K562 (cell line): ENCODE data around the gene CSH1. TPM values are rescaled to one million over a fixed set of nuclear protein-coding genes. Genes with fewer than 3 reads are reported as not detected.
A peak's percentile ranks its signal among the peaks of the same experiment; 100 is the strongest.

ENCODE experiments used
- KLF1 ChIP-seq: fragments of 450-650 bp; IDR thresholded peaks from 2 replicates; pipeline ENCODE4 v1.6.1; 2016; ENCODE audit warnings: missing genetic modification characterization, missing compliant biosample characterization
- RUNX1 ChIP-seq: sonication (generic); IDR thresholded peaks from 2 replicates; pipeline ENCODE4 v1.6.1; 2016; ENCODE audit warnings: antibody characterized with exemption, low read depth
- SNIP1 ChIP-seq: fragments of 450-650 bp; IDR thresholded peaks from 2 replicates; pipeline ENCODE4 v1.7.1; 2017; ENCODE audit warnings: low read depth, mild to moderate bottlenecking
- ZNF253 ChIP-seq: fragments of 250-450 bp; sonication (Bioruptor Pico); conservative IDR thresholded peaks from 2 replicates; pipeline ENCODE4 v1.6.1; 2021; ENCODE audit warnings: mild to moderate bottlenecking
- ZNF431 ChIP-seq: sonication (generic); formaldehyde crosslinking; IDR thresholded peaks from 2 replicates; pipeline ENCODE4 v1.8.0; 2022; ENCODE audit warnings: mild to moderate bottlenecking, missing genetic modification reagents
- polyA plus RNA-seq, 8 experiments: library from polyadenylated mRNA; depleted of rRNA in 4 of 8; stranded (reverse) in 5 of 8; unstranded in 3 of 8; fragments of >200 nt; fragmentation: Nextera tagmentation in 2 of 8; fragmentation: Illumina TruSeq in 1 of 8; extraction: Ambion mirVana in 2 of 8; extraction: Trizol in 1 of 8; gene quantifications; 2 replicates each; pipeline versions ENCODE4 v1.2.1 to v1.2.3, GENCODE V29; 2011 to 2014; ENCODE audit warnings: inconsistent platforms in 1 of 8, missing spikeins in 1 of 8
- total RNA-seq, 7 experiments: library from RNA; depleted of rRNA in 6 of 7; stranded (reverse); fragments of >200 nt in 6 of 7; fragmentation: Illumina TruSeq in 2 of 7; extraction: Trizol in 2 of 7; gene quantifications; 2 replicates each; pipeline versions ENCODE4 v1.2.1 to v1.2.3, GENCODE V29; 2011 to 2021; ENCODE audit warnings: low replicate concordance in 1 of 7
- TF ChIP-seq, protein P1 (sequence below): fragments of 250-450 bp; sonication (Bioruptor Pico); IDR thresholded peaks from 2 replicates; pipeline ENCODE4 v1.8.0; 2022; ENCODE audit warnings: inconsistent platforms
- TF ChIP-seq, protein P2 (sequence below), 2 experiments: fragments of 450-650 bp in 1 of 2; sonication (generic) in 1 of 2; formaldehyde crosslinking; conservative IDR thresholded peaks; 2 replicates each; pipeline versions ENCODE4 v1.4.0 to v1.8.1; 2020 to 2022; ENCODE audit warnings: mild to moderate bottlenecking in 1 of 2, missing genetic modification reagents in 1 of 2
- TF ChIP-seq, protein P3 (sequence below): IDR thresholded peaks from 2 replicates; pipeline ENCODE4 v1.6.1; 2011; ENCODE audit warnings: borderline replicate concordance, low read depth, mild to moderate bottlenecking, moderate library complexity, low read length; ENCODE audit not compliant: insufficient read depth, poor library complexity, severe bottlenecking
- TF ChIP-seq, protein P4 (sequence below): fragments of 250-450 bp; sonication (Bioruptor Pico); IDR thresholded peaks from 2 replicates; pipeline ENCODE4 v1.9.0; 2021; ENCODE audit warnings: mild to moderate bottlenecking
- TF ChIP-seq, protein P5 (sequence below): fragments of 450-650 bp; IDR thresholded peaks from one replicate; pipeline ENCODE4 v1.6.1; 2018; ENCODE audit warnings: mild to moderate bottlenecking, moderate library complexity; ENCODE audit not compliant: partially characterized antibody
- TF ChIP-seq, protein P6 (sequence below): sonication (generic); formaldehyde crosslinking; IDR thresholded peaks from 2 replicates; pipeline ENCODE4 v1.8.0; 2023; ENCODE audit warnings: missing genetic modification reagents, mild to moderate bottlenecking, borderline replicate concordance

CSH1 gene
- total and polyA plus RNA-seq, 9 of the 15 experiments (the other 6 are each of a cell fraction or from before 2014, with no cell fraction given): not detected

DNA sequence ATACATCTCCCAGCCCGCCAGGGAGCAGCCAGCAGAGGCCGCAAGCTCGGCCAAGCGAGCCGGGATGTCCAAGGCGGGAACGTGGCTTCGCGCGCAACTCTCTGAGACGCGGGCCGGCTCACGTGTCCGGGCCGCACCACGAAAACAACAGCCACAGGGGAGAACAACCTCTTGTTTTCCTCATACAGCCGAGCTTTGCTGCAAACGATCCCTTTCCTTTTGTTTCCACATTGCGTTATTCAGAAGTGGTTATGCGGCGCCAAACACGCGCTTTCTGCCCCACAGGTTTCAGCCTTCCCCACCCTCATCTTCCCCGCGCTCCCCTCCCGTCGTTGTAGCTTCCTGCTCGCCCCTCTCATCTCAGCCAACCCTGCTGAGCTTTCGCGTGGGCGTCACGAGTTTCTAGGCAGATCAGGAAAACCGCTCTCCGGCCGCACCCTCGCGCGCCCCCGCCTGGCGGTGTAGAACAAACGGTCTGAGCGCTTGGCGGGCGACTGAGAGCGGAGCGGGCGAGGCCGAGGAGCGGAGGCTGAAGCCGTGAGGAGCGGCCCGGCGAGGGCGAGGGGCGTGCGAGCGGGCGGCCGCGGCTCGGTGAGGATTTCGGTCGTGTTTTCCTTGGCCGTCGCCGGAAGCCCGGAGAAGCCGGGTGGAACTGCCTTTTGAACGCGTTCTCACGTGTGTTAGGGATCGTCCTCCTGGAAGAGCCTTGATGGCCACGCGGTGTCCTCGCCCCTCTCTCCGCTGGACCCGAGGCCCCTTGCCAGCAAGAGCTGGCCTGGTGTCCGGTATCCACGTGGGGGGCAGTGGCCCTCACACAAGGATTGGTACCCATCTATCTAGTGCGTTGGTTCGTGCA is 47.3 kb downstream of the CSH1 start (continued):
- TF ChIP-seq, protein P1, sequence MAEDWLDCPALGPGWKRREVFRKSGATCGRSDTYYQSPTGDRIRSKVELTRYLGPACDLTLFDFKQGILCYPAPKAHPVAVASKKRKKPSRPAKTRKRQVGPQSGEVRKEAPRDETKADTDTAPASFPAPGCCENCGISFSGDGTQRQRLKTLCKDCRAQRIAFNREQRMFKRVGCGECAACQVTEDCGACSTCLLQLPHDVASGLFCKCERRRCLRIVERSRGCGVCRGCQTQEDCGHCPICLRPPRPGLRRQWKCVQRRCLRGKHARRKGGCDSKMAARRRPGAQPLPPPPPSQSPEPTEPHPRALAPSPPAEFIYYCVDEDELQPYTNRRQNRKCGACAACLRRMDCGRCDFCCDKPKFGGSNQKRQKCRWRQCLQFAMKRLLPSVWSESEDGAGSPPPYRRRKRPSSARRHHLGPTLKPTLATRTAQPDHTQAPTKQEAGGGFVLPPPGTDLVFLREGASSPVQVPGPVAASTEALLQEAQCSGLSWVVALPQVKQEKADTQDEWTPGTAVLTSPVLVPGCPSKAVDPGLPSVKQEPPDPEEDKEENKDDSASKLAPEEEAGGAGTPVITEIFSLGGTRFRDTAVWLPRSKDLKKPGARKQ: no peak
- TF ChIP-seq, protein P2, sequence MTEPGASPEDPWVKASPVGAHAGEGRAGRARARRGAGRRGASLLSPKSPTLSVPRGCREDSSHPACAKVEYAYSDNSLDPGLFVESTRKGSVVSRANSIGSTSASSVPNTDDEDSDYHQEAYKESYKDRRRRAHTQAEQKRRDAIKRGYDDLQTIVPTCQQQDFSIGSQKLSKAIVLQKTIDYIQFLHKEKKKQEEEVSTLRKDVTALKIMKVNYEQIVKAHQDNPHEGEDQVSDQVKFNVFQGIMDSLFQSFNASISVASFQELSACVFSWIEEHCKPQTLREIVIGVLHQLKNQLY (CRISPR knock-in tag; conservative IDR thresholded peaks at IDR 0.05): peak; percentile 63 to 94; a peak in 2 of 4 replicates
- TF ChIP-seq, protein P3, sequence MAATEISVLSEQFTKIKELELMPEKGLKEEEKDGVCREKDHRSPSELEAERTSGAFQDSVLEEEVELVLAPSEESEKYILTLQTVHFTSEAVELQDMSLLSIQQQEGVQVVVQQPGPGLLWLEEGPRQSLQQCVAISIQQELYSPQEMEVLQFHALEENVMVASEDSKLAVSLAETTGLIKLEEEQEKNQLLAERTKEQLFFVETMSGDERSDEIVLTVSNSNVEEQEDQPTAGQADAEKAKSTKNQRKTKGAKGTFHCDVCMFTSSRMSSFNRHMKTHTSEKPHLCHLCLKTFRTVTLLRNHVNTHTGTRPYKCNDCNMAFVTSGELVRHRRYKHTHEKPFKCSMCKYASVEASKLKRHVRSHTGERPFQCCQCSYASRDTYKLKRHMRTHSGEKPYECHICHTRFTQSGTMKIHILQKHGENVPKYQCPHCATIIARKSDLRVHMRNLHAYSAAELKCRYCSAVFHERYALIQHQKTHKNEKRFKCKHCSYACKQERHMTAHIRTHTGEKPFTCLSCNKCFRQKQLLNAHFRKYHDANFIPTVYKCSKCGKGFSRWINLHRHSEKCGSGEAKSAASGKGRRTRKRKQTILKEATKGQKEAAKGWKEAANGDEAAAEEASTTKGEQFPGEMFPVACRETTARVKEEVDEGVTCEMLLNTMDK: peak; percentile 84
- TF ChIP-seq ZNF431 (peak; percentile 76; the same call in 1 of the 2 replicates), ZNF253 (CRISPR knock-in tag) (no peak), RUNX1 (peak; percentile 34; the same call in 1 of the 2 replicates), KLF1 (tag) (peak; percentile 39; the same call in 1 of the 2 replicates), SNIP1 (no peak)
- TF ChIP-seq, protein P4, sequence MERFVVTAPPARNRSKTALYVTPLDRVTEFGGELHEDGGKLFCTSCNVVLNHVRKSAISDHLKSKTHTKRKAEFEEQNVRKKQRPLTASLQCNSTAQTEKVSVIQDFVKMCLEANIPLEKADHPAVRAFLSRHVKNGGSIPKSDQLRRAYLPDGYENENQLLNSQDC (CRISPR knock-in tag): no peak
- TF ChIP-seq, protein P5, sequence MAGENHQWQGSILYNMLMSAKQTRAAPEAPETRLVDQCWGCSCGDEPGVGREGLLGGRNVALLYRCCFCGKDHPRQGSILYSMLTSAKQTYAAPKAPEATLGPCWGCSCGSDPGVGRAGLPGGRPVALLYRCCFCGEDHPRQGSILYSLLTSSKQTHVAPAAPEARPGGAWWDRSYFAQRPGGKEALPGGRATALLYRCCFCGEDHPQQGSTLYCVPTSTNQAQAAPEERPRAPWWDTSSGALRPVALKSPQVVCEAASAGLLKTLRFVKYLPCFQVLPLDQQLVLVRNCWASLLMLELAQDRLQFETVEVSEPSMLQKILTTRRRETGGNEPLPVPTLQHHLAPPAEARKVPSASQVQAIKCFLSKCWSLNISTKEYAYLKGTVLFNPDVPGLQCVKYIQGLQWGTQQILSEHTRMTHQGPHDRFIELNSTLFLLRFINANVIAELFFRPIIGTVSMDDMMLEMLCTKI: no peak
- TF ChIP-seq, protein P6, sequence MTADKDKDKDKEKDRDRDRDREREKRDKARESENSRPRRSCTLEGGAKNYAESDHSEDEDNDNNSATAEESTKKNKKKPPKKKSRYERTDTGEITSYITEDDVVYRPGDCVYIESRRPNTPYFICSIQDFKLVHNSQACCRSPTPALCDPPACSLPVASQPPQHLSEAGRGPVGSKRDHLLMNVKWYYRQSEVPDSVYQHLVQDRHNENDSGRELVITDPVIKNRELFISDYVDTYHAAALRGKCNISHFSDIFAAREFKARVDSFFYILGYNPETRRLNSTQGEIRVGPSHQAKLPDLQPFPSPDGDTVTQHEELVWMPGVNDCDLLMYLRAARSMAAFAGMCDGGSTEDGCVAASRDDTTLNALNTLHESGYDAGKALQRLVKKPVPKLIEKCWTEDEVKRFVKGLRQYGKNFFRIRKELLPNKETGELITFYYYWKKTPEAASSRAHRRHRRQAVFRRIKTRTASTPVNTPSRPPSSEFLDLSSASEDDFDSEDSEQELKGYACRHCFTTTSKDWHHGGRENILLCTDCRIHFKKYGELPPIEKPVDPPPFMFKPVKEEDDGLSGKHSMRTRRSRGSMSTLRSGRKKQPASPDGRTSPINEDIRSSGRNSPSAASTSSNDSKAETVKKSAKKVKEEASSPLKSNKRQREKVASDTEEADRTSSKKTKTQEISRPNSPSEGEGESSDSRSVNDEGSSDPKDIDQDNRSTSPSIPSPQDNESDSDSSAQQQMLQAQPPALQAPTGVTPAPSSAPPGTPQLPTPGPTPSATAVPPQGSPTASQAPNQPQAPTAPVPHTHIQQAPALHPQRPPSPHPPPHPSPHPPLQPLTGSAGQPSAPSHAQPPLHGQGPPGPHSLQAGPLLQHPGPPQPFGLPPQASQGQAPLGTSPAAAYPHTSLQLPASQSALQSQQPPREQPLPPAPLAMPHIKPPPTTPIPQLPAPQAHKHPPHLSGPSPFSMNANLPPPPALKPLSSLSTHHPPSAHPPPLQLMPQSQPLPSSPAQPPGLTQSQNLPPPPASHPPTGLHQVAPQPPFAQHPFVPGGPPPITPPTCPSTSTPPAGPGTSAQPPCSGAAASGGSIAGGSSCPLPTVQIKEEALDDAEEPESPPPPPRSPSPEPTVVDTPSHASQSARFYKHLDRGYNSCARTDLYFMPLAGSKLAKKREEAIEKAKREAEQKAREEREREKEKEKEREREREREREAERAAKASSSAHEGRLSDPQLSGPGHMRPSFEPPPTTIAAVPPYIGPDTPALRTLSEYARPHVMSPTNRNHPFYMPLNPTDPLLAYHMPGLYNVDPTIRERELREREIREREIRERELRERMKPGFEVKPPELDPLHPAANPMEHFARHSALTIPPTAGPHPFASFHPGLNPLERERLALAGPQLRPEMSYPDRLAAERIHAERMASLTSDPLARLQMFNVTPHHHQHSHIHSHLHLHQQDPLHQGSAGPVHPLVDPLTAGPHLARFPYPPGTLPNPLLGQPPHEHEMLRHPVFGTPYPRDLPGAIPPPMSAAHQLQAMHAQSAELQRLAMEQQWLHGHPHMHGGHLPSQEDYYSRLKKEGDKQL (CRISPR knock-in tag): peak; percentile 85; the same call in 1 of the 2 replicates
